Measurements from ENCODE around the gene NIPA2. TPM values are rescaled to one million over a fixed set of nuclear protein-coding genes. Genes with fewer than 3 reads are reported as not detected.

The NIPA2 gene
- total RNA-seq, 1 experiment from 2014 or later, result 89.4 TPM

- Histone ChIP-seq H3K36me3 (ENCODE audit: control insufficient read depth, insufficient read depth, low read length) (no peaks in the 10 kb centered on the region), H3K27me3 (replicated peaks; ENCODE audit: control insufficient read depth, insufficient read depth, low read length) (no peaks in the 10 kb centered on the region), H3K9me3 (no peaks in the 10 kb centered on the region), H3K4me1 (peaks cover 40% of the 10 kb centered on the region), H3K4me3 (ENCODE audit: low read depth, low read length) (no peak overlapping the region)
- CTCF ChIA-PET, result no interaction called here
- H3K4me1 Mint-ChIP-seq (ENCODE audit: low read depth, unreplicated experiment), result peaks cover 33% of the 10 kb centered on the region
- H3K36me3 Mint-ChIP-seq (ENCODE audit: insufficient read depth, unreplicated experiment), result peaks cover 91% of the 10 kb centered on the region
- H3K4me3 Mint-ChIP-seq (ENCODE audit: unreplicated experiment), result peak overlapping the region; percentile 35
- intact Hi-C loops (cut with micrococcal nuclease; ENCODE audit: unreplicated experiment), result loop anchor here (1.0 to 10.0 kb wide), 4 partner anchors 47 to 146 kb away; partner anchors contain the start of genes CYFIP1, NIPA1 and TUBGCP5
- DNase-seq, result no peak
- BruUV-seq (replicated peaks), result no TSS peak
- TF ChIP-seq CTCF (IDR thresholded peaks at IDR 0.05; ENCODE audit: insufficient read depth in 1 of 2, low read depth in 1 of 2, low read length in 1 of 2, severe bottlenecking in 1 of 2, unreplicated experiment in 1 of 2), result no peak
- no peaks in the 10 kb centered on the region for H3K9me3 Mint-ChIP-seq (ENCODE audit: unreplicated experiment)
- peak overlapping the region; percentile 67 for H3K27ac Mint-ChIP-seq (ENCODE audit: unreplicated experiment)
- POLR2A ChIA-PET, result interaction anchor here (1.3 kb wide), 1 partner anchor 54 kb away, joined by 10 read pairs; no protein-coding TSS in a partner anchor
- H3K27me3 Mint-ChIP-seq (ENCODE audit: insufficient read depth, unreplicated experiment), result no peaks in the 10 kb centered on the region
Measured at GRCh38 chr15:22891426-22892210, 53.2 kb downstream of the NIPA2 start.

GRCh38 chr15:22892333-22892732, 53.9 kb downstream of the NIPA2 start:
- BruUV-seq (replicated peaks), result no TSS peak

More at GRCh38 chr15:22892333-22892732, 53.9 kb downstream of the NIPA2 start:
- H3K27me3 ChIP-seq (replicated peaks; ENCODE audit: control insufficient read depth, insufficient read depth, low read length), result no peaks in the 10 kb centered on the region
- TF ChIP-seq CTCF (IDR thresholded peaks at IDR 0.05; ENCODE audit: insufficient read depth in 1 of 2, low read depth in 1 of 2, low read length in 1 of 2, severe bottlenecking in 1 of 2, unreplicated experiment in 1 of 2), result no peak
- Mint-ChIP-seq H3K4me3 (ENCODE audit: unreplicated experiment) (peak overlapping the region; percentile 35), H3K27ac (ENCODE audit: unreplicated experiment) (peak overlapping the region; percentile 67), H3K36me3 (ENCODE audit: insufficient read depth, unreplicated experiment) (peaks cover 91% of the 10 kb centered on the region), H3K9me3 (ENCODE audit: unreplicated experiment) (no peaks in the 10 kb centered on the region), H3K4me1 (ENCODE audit: low read depth, unreplicated experiment) (peaks cover 36% of the 10 kb centered on the region), H3K27me3 (ENCODE audit: insufficient read depth, unreplicated experiment) (no peaks in the 10 kb centered on the region)
- POLR2A ChIA-PET, result interaction anchor here (0.5 to 1.3 kb wide), 2 partner anchors 55 to 87 kb away, joined by 5 to 10 read pairs; no protein-coding TSS in a partner anchor
- no peaks in the 10 kb centered on the region for H3K36me3 ChIP-seq (ENCODE audit: control insufficient read depth, insufficient read depth, low read length)
- intact Hi-C loops (cut with micrococcal nuclease; ENCODE audit: unreplicated experiment), result loop anchor here (1.0 to 10.0 kb wide), 4 partner anchors 48 to 145 kb away; partner anchors contain the start of genes CYFIP1, NIPA1 and TUBGCP5
- CTCF ChIA-PET, result no interaction called here
- H3K4me3 ChIP-seq (ENCODE audit: low read depth, low read length), result no peak overlapping the region
- peaks cover 40% of the 10 kb centered on the region for H3K4me1 ChIP-seq
- DNase-seq, result peak; percentile 82 to 87
- no peaks in the 10 kb centered on the region for H3K9me3 ChIP-seq
